SK-N-SH (cell line): ENCODE measurements around the gene HECTD2. TPM values are rescaled to one million over a fixed set of nuclear protein-coding genes. Genes with fewer than 3 reads are reported as not detected.

Experiments used
- CTCF ChIA-PET: fragments of 300-600, 350-600 bp; formaldehyde crosslinking; extraction: SDS; loops from one replicate; lab custom pipeline; 2021; lab: Yijun Ruan, JAX
- POLR2A ChIA-PET: fragments of 350-600 bp; sonication (Branson Sonifier 250); formaldehyde crosslinking; extraction: SDS; loops from one replicate; lab custom pipeline; 2020; ENCODE audit warnings: antibody characterized with exemption, inconsistent platforms; lab: Yijun Ruan, JAX
- DNase-seq: peaks from one replicate; pipeline ENCODE4 v3.0.0; 2012
- H2AFZ ChIP-seq: fragments of 200-600 bp; sonication (generic); 2 replicates; pipeline ENCODE4 v1.8.1; 2016; ENCODE audit warnings: antibody characterized with exemption, mild to moderate bottlenecking, low read depth
- H3F3A ChIP-seq: fragments of 200-600 bp; sonication (generic); replicated peaks from 2 replicates; pipeline ENCODE3; 2016; ENCODE audit warnings: antibody characterized with exemption, mild to moderate bottlenecking; ENCODE audit not compliant: insufficient read depth
- H3K27ac ChIP-seq, 2 experiments: fragments of 200-500 bp in 1 of 2; fragments of 200-600 bp in 1 of 2; sonication (Bioruptor generic) in 1 of 2; sonication (generic), shearing (Covaris generic) in 1 of 2; 2 replicates each; pipeline versions ENCODE4 v1.5.1 to v1.6.1; 2014 to 2016; ENCODE audit warnings: low read depth in 2 of 2, inconsistent platforms in 1 of 2, low read length in 1 of 2, mild to moderate bottlenecking in 1 of 2, mixed read lengths in 1 of 2
- H3K27me3 ChIP-seq: fragments of 200-600 bp; sonication (generic), shearing (Covaris generic); 2 replicates; pipeline ENCODE4 v1.6.1; 2016; ENCODE audit warnings: mixed run types; ENCODE audit not compliant: insufficient read depth
- H3K36me3 ChIP-seq, 2 experiments: fragments of 200-500 bp in 1 of 2; fragments of 200-600 bp in 1 of 2; sonication (Bioruptor generic) in 1 of 2; sonication (generic) in 1 of 2; replicated peaks in 1 of 2; 2 replicates each; pipeline versions ENCODE3 to v1.5.1; 2014 to 2016; ENCODE audit warnings: low read length in 1 of 2, mild to moderate bottlenecking in 1 of 2; ENCODE audit not compliant: insufficient read depth in 2 of 2, control insufficient read depth in 1 of 2
- H3K4me1 ChIP-seq, 2 experiments: fragments of 200-500 bp in 1 of 2; fragments of 200-600 bp in 1 of 2; sonication (Bioruptor generic) in 1 of 2; sonication (generic), shearing (Covaris generic) in 1 of 2; 2 replicates each; pipeline versions ENCODE4 v1.5.1 to v1.6.1; 2014 to 2016; ENCODE audit warnings: low read depth in 1 of 2, low read length in 1 of 2, mixed run types in 1 of 2; ENCODE audit not compliant: insufficient read depth in 2 of 2, control insufficient read depth in 1 of 2
- H3K4me2 ChIP-seq: fragments of 200-600 bp; sonication (generic), shearing (Covaris generic); 2 replicates; pipeline ENCODE4 v1.6.1; 2017; ENCODE audit warnings: mixed run types
- H3K4me3 ChIP-seq, 2 experiments: fragments of 200-500 bp in 1 of 2; fragments of 200-600 bp in 1 of 2; sonication (Bioruptor generic) in 1 of 2; sonication (generic), shearing (Covaris generic) in 1 of 2; 2 replicates each; pipeline versions ENCODE4 v1.5.1 to v1.8.1; 2014 to 2016; ENCODE audit warnings: low read depth in 2 of 2, inconsistent platforms in 1 of 2, low read length in 1 of 2, mild to moderate bottlenecking in 1 of 2, mixed read lengths in 1 of 2, moderate library complexity in 1 of 2
- H3K79me2 ChIP-seq: fragments of 200-600 bp; sonication (generic); 2 replicates; pipeline ENCODE4 v1.8.1; 2017; ENCODE audit warnings: mild to moderate bottlenecking; ENCODE audit not compliant: insufficient read depth
- H3K9ac ChIP-seq: fragments of 200-600 bp; sonication (generic); 2 replicates; pipeline ENCODE4 v1.6.1; 2017; ENCODE audit warnings: mixed run types
- H3K9me2 ChIP-seq: fragments of 200-600 bp; sonication (generic); 2 replicates; pipeline ENCODE4 v1.6.1; 2017; ENCODE audit warnings: mixed run types
- H3K9me3 ChIP-seq: fragments of 200-600 bp; sonication (generic); 2 replicates; pipeline ENCODE4 v1.6.1; 2017; ENCODE audit warnings: mixed run types, mild to moderate bottlenecking, moderate library complexity
- H4K20me1 ChIP-seq: fragments of 200-600 bp; sonication (generic); 2 replicates; pipeline ENCODE4 v1.6.1; 2017; ENCODE audit warnings: mild to moderate bottlenecking, mixed run types; ENCODE audit not compliant: insufficient read depth
- EZH2phosphoT487 ChIP-seq: fragments of 200-600 bp; sonication (generic); IDR thresholded peaks from 2 replicates; pipeline ENCODE4 v1.6.1; 2017; ENCODE audit warnings: low read depth, mixed run types, mild to moderate bottlenecking, antibody characterized with exemption, moderate library complexity, borderline replicate concordance
- FOXM1 ChIP-seq: IDR thresholded peaks from 2 replicates; pipeline ENCODE4 v1.4.0; 2012; ENCODE audit warnings: low read depth, mild to moderate bottlenecking
- GABPA ChIP-seq: IDR thresholded peaks from 2 replicates; pipeline ENCODE4 v1.4.0; 2012; ENCODE audit warnings: low read depth, mild to moderate bottlenecking
- IRF3 ChIP-seq: fragments of 150-350 bp; IDR thresholded peaks from 2 replicates; pipeline ENCODE4 v1.6.1; 2016; ENCODE audit warnings: mild to moderate bottlenecking, low read depth, low read length
- JUND ChIP-seq: IDR thresholded peaks from 2 replicates; pipeline ENCODE4 v1.4.0; 2012
- MEF2A ChIP-seq: IDR thresholded peaks from 2 replicates; pipeline ENCODE4 v1.4.0; 2012; ENCODE audit warnings: low read depth, borderline replicate concordance
- NFIC ChIP-seq: IDR thresholded peaks from 2 replicates; pipeline ENCODE4 v1.4.0; 2012; ENCODE audit warnings: borderline replicate concordance
- TAF1 ChIP-seq: IDR thresholded peaks from 2 replicates; pipeline ENCODE4 v1.6.1; 2012; ENCODE audit warnings: low read depth, mild to moderate bottlenecking, low read length, moderate library complexity, borderline replicate concordance
- ZBTB33 ChIP-seq: IDR thresholded peaks from 2 replicates; pipeline ENCODE4 v1.4.0; 2012; ENCODE audit warnings: low read depth, borderline replicate concordance
- WGBS: methylation state at CpG from one replicate; pipeline ENCODE4 v1.1.6; 2017; ENCODE audit warnings: low lambda C conversion rate; 5-methylcytosine and 5-hydroxymethylcytosine counted together
- polyA plus RNA-seq, 3 experiments: library from polyadenylated mRNA; depleted of rRNA; stranded (reverse); fragments of >200 nt; gene quantifications; 2 replicates each; pipeline ENCODE4 v1.2.3, GENCODE V29; 2012

The HECTD2 gene
- polyA plus RNA-seq, 1 of the 3 experiments (the other 2 are of a cell fraction), result 4.1 TPM

- Histone ChIP-seq H4K20me1 (no peaks in the 10 kb centered on the region), H3K27ac (no peak overlapping the region), H3K4me1 (no peaks in the 10 kb centered on the region), H3K9ac (no peak overlapping the region), H3K4me2 (no peak overlapping the region), H3K79me2 (no peaks in the 10 kb centered on the region), H2AFZ (no peak overlapping the region), H3F3A (no peaks in the 10 kb centered on the region), H3K9me2 (no peaks in the 10 kb centered on the region), H3K36me3 (peaks cover 0 to 7% of the 10 kb centered on the region in 2 experiments), H3K27me3 (no peaks in the 10 kb centered on the region), H3K4me3 (no peak overlapping the region), H3K9me3 (no peaks in the 10 kb centered on the region)
- DNase-seq, result no peak
- CTCF ChIA-PET, result no interaction called here
- TF ChIP-seq FOXM1 (no peak), NFIC (no peak)
- POLR2A ChIA-PET, result no interaction called here
- 92% methylated on average over 2 of the region's 2 CpGs for WGBS
These were observed 62.8 kb downstream of the HECTD2 start for GRCh38 chr10:91472911-91473310.

GRCh38 chr10:91474009-91474408, 63.9 kb downstream of the HECTD2 start:
- H4K20me1 ChIP-seq, result no peaks in the 10 kb centered on the region
- H3K4me1 ChIP-seq, result no peaks in the 10 kb centered on the region
- no peaks in the 10 kb centered on the region for H3K9me3 ChIP-seq
- ChIA-PET CTCF (no interaction called here), POLR2A (no interaction called here)
- H3K4me2 ChIP-seq, result no peak overlapping the region
- H2AFZ ChIP-seq, result no peak overlapping the region
- H3K4me3 ChIP-seq, result no peak overlapping the region
- H3K36me3 ChIP-seq, result peaks cover 0 to 11% of the 10 kb centered on the region in 2 experiments
- no peak overlapping the region for H3K9ac ChIP-seq
- no peak for DNase-seq
- H3F3A ChIP-seq, result no peaks in the 10 kb centered on the region
- WGBS, result 88% methylated on average over 1 of the region's 1 CpG
- H3K27ac ChIP-seq, result no peak overlapping the region
- H3K79me2 ChIP-seq, result no peaks in the 10 kb centered on the region
- no peaks in the 10 kb centered on the region for H3K27me3 ChIP-seq
- no peaks in the 10 kb centered on the region for H3K9me2 ChIP-seq
- no peak for TF ChIP-seq GABPA
- no peak for TF ChIP-seq ZBTB33

GRCh38 chr10:91477236-91477635, 67.1 kb downstream of the HECTD2 start:
- Histone ChIP-seq H3K4me2 (no peak overlapping the region), H2AFZ (no peak overlapping the region), H3K9me3 (no peaks in the 10 kb centered on the region), H3K9ac (no peak overlapping the region), H4K20me1 (no peaks in the 10 kb centered on the region), H3K27ac (no peak overlapping the region), H3K9me2 (no peaks in the 10 kb centered on the region), H3K79me2 (no peaks in the 10 kb centered on the region), H3K4me3 (no peak overlapping the region), H3K4me1 (no peaks in the 10 kb centered on the region), H3K36me3 (peaks cover 6 to 37% of the 10 kb centered on the region in 2 experiments), H3F3A (no peaks in the 10 kb centered on the region), H3K27me3 (no peaks in the 10 kb centered on the region)
- no peak for TF ChIP-seq IRF3
- TF ChIP-seq TAF1, result no peak
- no peak for TF ChIP-seq EZH2phosphoT487
- TF ChIP-seq JUND, result no peak
- no peak for TF ChIP-seq MEF2A
- ChIA-PET CTCF (no interaction called here), POLR2A (no interaction called here)
- WGBS, result 98% methylated on average over 2 of the region's 2 CpGs
- no peak for DNase-seq
